Brain pericyte (primary cell): ENCODE results near the gene VAMP3.

Experiments used
- DNase-seq: peaks from one replicate; pipeline ENCODE4 v3.0.0-alpha.2; 2012; ENCODE audit warnings: low read depth, low spot score

Gene VAMP3, protein sequence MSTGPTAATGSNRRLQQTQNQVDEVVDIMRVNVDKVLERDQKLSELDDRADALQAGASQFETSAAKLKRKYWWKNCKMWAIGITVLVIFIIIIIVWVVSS

DNA sequence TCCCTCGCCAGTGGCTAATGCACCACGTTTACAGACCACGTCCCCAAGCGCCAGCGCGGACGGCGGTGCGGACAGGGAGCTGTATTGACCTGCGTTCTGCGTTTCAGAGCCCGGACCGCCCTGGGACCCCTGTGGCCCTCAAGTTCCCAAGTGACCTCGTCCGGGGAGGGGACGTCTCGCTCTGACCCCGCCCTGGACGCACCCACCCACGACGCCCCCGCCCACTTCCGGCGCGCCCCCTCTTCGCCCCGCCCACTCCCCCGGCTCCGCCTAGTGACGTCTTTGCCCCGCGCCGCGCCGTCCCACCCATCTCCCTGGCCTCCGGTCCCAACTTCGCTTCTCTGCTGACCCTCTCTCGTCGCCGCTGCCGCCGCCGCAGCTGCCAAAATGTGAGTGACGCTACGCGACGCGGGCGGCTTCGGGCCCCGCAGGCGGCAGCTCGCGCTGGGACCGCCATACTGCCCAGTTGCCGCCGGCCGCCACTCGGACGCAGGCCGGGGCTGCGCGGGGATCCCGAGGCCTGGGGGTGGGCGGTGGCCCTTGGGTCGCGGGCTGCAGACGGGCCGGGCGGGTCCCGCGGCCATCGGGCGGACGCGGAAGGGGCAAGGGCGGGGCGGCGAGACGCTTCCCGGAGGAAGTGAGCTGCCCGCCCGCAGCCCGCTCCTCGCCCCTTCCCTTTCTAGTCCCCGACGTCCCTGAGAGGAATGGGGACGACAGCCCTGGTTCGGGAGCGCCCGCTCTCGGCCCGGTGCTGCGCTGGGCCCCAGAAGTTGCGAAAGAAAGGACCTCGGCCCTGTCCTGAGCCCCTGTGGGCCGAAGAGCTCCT lies at the start of gene VAMP3:
VAMP3 (plus strand) TSS at position 300 of the 826 bp plus-strand sequence; CDS start at position 388, 88 bp downstream.
- DNase-seq, result no peak

DNA sequence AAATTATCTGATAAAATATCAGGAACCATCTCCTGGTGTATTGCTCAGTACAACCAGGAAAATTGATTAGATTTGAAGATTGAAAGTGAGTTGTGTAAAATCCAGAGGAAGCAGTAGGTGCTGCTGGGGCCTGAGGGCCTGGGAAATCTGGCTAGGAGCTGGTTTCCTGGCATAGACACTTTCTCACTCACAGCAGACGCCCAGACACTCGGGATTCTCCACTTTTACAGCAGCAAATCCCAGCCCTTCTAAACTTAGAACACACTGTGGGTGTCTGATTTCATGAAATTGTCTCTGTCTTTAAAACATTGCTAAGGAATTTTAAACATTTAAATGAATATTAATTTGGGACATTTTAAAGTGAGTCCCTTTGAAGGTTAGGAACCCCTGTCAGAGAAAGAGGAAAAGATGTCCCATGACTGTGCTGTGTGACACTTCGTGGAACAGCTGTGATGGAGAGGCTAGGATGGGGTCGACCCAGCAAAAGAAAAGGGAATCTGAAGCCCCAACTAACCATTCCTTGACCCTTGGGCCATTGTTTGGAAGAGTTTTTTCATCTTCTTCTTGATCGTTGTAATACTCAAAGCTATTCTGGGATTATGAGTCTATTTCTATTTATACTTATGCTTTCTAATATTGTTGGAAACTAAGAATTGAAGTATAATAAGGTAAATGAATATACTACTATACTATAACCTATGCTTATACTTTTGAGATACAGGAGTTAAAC lies 49.0 kb upstream of the VAMP3 start:
- no peak for DNase-seq

DNA sequence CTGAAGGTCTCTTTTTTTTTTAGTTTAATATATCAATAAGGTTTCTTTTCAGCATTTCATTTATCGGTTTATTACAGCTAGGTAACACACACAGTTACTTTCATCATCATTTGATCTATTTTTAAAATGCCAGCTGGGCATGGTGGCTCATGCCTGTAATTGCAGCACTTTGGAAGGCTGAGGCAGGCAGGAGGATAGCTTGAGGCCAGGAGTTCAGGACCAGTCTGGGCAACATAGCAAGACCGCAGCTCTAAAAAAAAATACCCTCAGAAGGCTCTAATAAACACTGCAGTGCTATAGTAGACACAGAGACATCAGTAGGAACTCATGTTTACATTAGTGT lies 48.5 kb upstream of the VAMP3 start:
- DNase-seq, result no peak

DNA sequence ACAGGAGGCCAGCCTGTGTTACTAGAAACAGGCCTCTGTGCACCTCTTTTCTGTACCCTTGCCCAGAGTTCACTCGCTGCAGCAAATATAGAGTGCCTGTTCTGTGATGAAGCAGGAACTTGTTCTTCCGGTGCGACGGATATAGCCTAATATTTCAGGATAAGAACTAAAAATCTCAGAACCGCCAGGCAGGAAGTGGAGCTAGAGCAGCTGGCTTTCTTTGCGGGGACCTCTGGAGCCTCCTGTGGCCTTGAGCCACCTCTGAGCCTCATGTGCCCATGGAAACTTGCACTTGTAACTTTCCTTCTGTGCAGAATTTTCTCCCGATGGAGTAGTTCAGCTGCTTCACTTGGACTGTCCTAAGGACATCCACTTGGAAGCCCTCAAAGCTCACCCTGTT lies 44.5 kb upstream of the VAMP3 start:
- no peak for DNase-seq

DNA sequence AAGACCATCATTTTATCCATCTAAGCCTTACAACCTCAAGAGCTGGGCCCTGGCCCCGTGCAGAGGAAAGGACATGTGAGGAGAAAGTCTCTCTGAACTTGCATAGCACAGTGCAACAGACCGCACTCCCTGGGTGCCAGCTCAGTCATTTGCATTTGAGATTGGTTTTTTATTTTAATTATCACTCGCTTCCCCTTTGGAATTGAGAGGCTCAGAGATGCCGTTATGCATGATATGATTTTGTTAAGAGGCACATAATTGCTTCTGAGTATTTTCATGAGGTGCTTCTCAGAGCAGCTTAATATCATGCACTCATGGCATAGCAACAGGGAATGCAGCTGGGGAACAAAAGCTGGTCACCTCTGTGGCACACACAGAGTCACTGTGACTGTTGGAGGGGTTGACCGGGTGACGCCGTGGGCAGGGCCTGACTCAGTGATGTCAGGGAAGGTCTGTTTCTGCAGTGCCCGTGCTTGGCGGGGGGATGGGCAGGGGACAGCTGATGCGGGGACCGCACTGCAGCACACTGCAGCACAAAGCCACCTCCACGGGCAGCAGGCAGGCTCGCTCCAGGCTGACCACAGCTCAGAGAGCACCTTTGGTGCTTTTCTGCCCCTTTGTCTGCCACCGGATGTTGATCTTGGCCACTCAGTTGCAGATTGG lies 43.2 kb upstream of the VAMP3 start:
- no peak for DNase-seq

DNA sequence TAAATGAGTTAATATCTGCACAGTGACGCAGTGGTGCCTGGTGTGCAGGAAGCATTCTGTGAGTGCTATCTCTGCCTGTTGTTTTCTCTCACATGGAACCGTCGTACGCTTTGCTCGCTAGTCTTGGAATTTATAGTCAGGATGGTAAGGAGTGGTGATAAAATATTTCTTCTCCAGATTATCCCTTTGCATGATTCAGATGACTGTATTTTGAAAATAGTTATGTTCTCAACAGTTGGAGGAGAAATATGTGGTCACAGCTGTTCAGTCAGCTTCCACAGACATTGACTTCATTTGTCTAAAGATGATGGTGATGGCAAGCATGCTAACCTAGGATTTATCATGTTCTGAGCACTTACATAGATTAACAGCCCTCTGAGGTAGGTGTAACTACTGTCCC lies 41.3 kb upstream of the VAMP3 start:
- no peak for DNase-seq

DNA sequence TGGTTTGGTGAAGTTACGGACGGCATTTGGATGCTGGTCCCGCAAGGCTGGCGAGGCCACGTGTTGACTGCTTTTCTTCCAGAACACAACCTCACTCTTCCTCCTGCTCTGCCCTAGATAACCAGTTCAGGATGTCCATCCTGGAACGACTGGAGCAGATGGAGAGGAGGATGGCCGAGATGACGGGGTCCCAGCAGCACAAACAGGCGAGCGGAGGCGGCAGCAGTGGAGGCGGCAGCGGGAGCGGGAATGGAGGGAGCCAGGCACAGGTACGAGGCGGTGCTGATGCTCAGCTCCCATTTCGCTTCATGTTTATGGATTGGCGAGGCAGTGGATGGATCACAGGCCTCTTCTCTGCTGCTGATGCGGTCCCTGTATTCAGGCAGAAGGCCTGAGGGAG lies 38.8 kb upstream of the VAMP3 start:
- no peak for DNase-seq

DNA sequence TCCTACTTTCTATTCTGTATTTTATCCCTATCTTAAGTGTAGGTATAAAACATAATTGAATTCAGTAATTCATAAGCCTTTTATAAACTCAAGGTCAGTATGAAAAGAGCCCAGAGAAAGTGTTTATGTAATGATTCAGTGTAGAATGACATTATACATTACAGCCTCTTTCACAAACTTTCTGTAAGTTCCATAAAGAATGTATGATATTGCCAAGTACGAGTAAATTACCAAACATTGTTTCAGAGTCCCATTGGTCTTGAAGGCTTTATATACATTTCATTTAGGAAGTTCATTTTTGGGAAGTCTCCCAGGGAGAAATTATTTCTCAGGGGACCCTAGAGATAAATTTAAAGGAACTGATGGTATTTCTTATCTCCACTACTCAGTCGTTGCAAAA lies 37.8 kb upstream of the VAMP3 start:
- DNase-seq, result no peak

DNA sequence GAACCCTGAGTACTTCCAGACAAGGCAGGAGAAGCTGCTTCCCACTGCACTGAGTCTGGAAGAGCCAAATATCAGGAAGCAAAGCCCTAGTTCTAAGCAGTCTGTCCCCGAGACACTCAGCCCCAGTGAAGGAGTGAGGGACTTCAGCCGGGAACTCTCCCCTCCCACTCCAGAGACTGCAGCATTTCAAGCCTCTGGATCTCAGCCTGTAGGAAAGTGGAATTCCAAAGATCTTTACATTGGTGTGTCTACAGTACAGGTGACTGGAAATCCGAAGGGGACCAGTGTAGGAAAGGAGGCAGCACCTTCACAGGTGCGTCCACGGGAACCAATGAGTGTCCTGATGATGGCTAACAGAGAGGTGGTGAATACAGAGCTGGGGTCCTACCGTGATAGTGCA lies 33.1 kb upstream of the VAMP3 start:
- DNase-seq, result no peak

DNA sequence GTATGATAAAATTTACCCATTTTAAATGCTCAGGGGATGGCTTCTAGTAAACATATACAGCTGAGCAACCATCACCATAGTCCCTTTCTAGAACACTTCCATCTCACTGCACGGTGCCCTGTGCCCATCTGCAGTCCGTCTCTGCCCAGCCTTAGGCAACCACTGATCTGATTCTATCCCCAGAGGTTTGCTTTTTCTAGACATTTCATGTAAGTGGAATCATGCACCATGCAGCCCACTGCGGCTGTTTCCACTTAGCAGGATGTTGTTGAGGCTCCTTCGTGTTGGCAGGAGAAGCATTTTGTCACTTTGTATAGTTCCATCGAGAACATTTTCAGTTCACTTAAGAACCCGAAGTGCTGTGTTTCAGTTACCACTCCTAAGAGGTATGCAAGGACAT lies 27.8 kb upstream of the VAMP3 start:
- no peak for DNase-seq

DNA sequence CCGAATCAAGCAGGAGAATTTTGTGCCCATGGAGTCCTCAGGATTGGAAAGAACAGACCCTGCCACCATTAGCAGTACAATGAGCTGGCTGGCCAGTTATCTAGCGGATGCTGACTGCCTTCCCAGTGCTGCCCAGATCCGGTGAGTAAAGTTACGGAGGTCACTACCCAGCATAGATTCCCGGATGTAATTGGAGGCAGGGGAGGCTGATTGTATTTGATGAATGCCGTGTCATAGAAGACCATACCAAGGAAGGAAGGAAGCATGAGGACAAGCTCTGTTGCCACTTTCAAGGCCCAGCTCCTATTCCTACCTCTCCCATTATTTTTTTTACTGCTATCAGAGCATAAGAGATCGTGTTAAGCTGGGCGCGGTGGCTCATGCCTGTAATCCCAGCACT lies 26.2 kb upstream of the VAMP3 start:
- no peak for DNase-seq

DNA sequence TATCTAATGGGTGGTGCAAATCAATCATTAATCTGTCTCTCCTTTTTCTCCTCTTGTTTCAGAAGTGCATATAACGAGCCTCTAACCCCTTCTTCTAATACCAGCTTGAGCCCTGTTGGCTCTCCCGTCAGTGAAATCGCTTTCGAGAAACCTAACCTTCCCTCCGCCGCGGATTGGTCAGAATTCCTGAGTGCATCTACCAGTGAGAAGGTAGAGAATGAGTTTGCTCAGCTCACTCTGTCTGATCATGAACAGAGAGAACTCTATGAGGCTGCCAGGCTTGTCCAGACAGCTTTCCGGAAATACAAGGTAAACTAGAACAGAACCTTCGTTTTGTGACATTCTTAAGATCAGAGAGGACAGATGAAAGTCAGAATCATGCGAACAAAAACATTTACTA lies 25.3 kb upstream of the VAMP3 start:
- DNase-seq, result no peak

DNA sequence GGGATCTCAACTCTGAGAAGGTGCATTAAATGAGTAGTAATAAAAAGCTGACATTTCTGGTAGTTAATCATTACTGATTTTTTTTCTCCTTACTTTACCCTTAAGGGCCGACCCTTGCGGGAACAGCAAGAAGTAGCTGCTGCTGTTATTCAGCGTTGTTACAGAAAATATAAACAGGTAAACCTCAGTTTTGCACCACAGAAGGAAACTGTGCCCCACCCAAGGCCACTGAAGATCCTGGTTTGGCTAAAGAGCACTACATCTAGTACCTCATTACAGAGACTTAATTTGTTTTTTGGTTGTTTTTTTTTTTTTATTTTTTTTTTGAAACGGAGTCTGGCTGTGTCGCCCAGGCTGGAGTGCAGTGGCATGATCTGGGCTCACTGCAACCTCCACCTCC lies 23.5 kb upstream of the VAMP3 start:
- DNase-seq, result no peak

DNA sequence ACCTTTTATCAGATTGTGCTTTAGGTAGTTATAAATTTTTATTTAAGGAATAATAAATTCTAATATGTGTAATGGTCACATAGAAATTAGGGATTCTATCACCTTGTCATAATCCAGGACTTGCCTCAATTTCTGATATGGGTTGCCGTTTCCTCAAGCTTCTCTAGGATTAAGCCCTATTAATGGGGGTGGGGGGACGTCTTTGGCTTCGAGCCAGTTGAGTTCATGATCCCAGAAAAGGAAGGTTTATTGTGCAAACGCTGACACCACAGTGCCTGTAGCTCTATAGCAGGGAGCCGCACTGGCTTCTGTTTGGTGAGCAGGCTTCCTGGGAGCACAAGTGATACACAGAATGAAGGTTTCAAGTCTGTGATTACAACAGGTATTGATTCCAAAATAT lies 22.0 kb upstream of the VAMP3 start:
- DNase-seq, result no peak

DNA sequence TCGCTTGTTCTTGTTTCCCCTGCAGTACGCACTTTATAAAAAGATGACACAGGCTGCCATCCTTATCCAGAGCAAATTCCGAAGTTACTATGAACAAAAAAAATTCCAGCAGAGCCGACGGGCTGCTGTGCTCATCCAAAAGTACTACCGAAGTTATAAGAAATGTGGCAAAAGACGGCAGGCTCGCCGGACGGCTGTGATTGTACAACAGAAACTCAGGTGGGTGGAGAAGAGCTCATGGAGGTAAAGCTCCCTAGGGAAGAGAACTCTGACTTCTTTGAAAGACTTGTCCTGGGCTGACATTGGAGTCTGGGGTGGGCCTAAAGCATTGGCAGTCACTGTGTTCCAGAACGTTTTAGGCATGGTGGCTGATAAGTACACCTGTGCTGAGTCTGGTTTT lies 19.9 kb upstream of the VAMP3 start:
- DNase-seq, result no peak

DNA sequence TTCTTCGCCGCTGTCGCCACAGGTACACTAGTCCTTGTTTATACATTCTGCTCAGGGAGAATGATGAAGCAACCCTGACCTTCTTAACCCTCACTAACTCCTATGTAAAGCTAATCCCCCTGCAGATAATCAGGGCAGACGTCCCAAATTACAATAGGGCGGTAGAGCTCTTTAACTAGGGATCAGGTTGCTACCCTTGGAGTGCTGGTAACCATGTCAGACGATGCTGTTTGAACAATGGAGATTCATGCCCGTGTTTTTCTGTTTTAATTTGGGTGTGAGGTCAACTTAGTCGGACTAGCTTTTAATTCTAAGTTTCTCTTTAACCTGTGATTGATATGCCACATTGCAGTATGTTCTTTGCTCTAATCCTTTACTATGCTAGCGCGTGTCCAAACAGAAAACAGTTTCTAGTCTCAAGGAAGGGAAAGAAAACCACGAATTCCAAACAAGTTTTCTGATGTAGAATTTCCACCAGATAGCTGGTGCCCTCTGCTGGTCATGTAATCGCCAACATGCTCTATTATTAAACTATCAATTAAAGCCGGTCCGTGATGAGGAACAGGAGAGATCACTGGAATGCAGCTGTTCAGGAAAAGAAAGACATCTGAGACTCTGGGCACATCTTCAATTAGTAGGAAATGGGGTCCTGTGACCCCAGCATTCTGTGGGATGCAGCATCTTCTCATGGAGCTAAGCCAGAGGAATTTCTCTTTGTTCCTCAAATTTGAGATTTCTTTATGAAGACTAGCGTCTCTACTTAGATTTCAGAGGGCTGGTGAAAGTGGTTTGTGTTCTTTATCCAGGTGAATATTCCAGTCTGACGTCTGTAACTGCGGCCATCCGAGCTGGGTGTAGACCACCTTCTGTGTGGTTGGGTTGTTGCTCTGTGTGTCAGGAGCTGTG lies 18.3 kb upstream of the VAMP3 start:
- DNase-seq, result no peak

DNA sequence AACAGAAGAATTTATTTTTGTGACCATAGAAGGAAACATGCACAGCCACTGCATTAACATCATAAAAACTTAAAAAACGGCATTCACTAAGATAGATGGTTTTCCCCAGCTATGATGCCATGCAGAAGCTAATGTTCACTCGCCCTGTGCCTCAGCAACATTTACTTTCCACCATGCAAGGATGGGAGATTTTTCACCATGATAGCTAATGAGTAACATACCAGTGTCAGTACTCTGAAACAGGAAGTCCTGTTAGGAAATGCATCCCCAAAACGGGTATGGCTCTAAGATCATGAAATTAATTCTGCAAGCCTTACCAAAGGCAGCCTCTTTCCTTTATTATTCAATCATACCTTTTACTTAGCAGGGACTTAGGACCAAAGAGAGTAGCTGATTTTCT lies 17.5 kb upstream of the VAMP3 start:
- no peak for DNase-seq

DNA sequence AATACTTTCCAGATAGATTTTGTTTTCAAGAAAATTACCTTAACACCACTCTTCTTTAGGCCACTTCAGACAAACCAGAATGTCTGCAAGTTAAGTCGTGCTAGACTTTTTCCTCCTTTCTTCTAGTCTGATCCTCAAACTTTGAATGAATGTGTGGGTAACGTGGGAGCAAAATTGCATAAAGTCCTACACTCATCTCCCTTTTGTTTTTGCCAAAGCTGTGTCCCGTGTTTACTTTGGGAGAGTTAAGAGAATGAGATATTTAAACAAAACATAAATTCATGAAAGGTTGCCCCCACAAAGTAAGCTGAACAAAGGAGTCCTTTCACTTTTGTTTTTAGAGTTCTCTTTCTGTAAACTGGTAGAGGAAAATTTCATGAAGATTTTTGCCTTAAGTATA lies 16.9 kb upstream of the VAMP3 start:
- no peak for DNase-seq

DNA sequence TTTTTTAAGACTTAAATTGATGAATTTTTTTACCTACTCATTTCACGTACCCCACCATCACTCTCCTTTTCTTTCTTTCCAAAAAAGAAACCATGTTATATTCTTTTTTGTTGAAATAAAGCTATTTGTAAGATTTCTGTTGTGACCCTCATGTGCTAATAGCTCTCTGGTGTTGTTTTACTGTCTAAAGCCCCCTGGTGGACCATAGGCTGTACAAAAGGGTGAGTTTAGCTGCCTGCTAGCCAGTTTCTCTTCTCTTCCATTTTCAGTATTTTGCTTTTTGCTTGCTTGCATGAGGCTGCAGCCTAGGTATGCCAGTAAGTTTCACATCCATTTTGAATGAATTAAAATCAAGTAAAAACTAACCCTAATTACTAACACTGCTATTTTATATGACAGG lies 15.6 kb upstream of the VAMP3 start:
- DNase-seq, result no peak

DNA sequence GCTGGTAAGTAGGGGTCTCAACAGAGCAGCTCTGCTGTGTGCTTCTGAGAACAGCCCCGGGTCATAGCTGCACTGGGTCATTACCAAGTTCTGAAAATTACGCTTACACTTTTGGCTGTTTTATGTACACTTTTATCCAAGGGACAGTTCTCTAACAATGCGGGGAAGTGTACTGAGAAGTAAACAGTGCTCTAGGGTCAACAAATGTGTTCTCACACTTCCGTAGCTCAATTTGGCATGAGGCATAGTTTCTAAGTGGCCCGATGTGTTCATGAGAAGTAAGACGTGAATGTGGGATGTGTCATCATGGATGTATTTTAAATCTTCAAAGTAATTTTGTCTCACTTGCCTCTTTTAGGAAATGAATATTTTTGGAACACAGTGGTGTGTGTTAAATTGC lies 10.9 kb upstream of the VAMP3 start:
- no peak for DNase-seq

DNA sequence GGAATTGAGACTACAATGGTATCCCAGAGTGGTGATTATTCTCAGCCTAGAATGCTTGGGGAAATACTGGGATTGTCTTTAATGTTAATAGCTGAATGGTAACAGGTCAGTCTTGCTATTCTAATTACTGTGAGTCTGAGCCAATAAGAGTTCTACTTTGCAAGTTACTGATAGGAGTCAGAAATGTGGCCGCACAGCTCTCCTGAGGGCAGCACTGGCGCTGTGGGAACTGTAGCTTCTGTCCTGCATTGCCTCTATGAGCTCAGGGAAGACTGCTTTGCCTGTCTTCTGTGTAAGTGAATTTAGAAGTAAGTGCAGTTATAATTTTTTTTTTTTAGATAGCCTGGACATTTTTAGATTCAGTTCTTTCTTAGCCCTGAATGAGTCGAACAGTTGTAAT lies 10.0 kb upstream of the VAMP3 start:
- DNase-seq, result no peak

DNA sequence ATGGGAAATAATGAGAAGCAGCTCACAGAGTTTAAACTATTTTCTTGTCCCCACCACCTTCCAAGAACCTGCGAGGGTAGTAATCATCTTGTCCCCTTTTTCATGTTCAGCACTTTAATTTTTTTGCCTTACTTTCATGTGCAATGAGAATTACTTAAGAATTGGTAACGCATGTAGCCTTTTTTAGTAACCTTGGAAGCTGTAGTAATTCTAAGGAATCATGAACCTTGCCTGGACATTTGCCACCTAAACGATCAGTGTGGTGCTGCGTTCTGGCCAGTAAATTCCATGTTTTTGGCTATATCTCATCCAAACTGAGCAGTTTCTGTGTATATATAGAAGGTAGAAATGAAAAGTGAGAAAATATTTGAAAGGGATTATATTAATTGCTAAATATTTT lies 3.9 kb upstream of the VAMP3 start:
- no peak for DNase-seq
